IMR-90 (cell line): ENCODE data around the gene TAAR1. TPM values are rescaled to one million over a fixed set of nuclear protein-coding genes. Genes with fewer than 3 reads are reported as not detected.

Experiments used
- ATAC-seq: fragments of 200-7000 bp; cut with Tn5 transposase; 2 replicates; pipeline ENCODE4 v1.9.1; 2020; ENCODE audit warnings: low read depth, mild to moderate bottlenecking, moderate library complexity
- BruUV-seq: library from RNA; stranded (reverse); fragments of 400-500 nt; replicated peaks from 2 replicates; lab custom pipeline; 2021; lab: Mats Ljungman, UMichigan
- CTCF ChIA-PET: fragments of 300-600 bp; formaldehyde crosslinking; extraction: SDS; loops from one replicate; lab custom pipeline; 2021; ENCODE audit warnings: antibody characterized with exemption; lab: Yijun Ruan, JAX
- POLR2A ChIA-PET: fragments of 300-600 bp; sonication (Branson Sonifier 250); formaldehyde crosslinking; loops from one replicate; lab custom pipeline; 2022; ENCODE audit warnings: antibody characterized with exemption; ENCODE audit not compliant: unreplicated experiment; lab: Charles Lee
- DNase-seq: peaks from one replicate; pipeline ENCODE4 v3.0.0; 2013
- H2AFZ ChIP-seq: replicated peaks from 2 replicates; pipeline ENCODE3; 2013; ENCODE audit warnings: low read length, mild to moderate bottlenecking; ENCODE audit not compliant: poor library complexity
- H2AK5ac ChIP-seq: 2 replicates; pipeline ENCODE4 v1.6.1; 2013; ENCODE audit warnings: low read depth, low read length, inconsistent platforms
- H2AK9ac ChIP-seq: replicated peaks from 2 replicates; pipeline ENCODE3; 2013; ENCODE audit warnings: mild to moderate bottlenecking, low read depth, low read length, moderate library complexity; ENCODE audit not compliant: poor library complexity
- H2BK120ac ChIP-seq: 2 replicates; pipeline ENCODE4 v1.6.1; 2013; ENCODE audit warnings: low read depth, low read length, inconsistent platforms
- H2BK15ac ChIP-seq: 3 replicates; pipeline ENCODE4 v1.6.1; 2013; ENCODE audit warnings: low read depth, low read length, inconsistent platforms
- H2BK20ac ChIP-seq: 2 replicates; pipeline ENCODE4 v1.6.1; 2013; ENCODE audit warnings: low read depth, mild to moderate bottlenecking, inconsistent platforms, low read length, moderate library complexity
- H2BK5ac ChIP-seq: 2 replicates; pipeline ENCODE4 v1.6.1; 2013; ENCODE audit warnings: mild to moderate bottlenecking, low read depth, low read length, inconsistent platforms; ENCODE audit not compliant: poor library complexity, severe bottlenecking
- H3K14ac ChIP-seq: replicated peaks from 2 replicates; pipeline ENCODE4 v1.6.1; 2013; ENCODE audit warnings: low read depth, low read length, inconsistent platforms
- H3K18ac ChIP-seq: 2 replicates; pipeline ENCODE4 v1.6.1; 2013; ENCODE audit warnings: low read depth, low read length, control low read depth
- H3K23ac ChIP-seq: 2 replicates; pipeline ENCODE4 v1.6.1; 2013; ENCODE audit warnings: low read depth, low read length, inconsistent platforms
- H3K27ac ChIP-seq: 2 replicates; pipeline ENCODE4 v1.5.1; 2013; ENCODE audit warnings: mild to moderate bottlenecking, control low read depth, low read length; ENCODE audit not compliant: insufficient read depth
- H3K27me3 ChIP-seq: 2 replicates; pipeline ENCODE4 v1.6.1; 2013; ENCODE audit warnings: low read length; ENCODE audit not compliant: control insufficient read depth, insufficient read depth
- H3K36me3 ChIP-seq: 2 replicates; pipeline ENCODE4 v1.6.1; 2013; ENCODE audit warnings: low read length, mixed read lengths; ENCODE audit not compliant: control insufficient read depth, insufficient read depth
- H3K4ac ChIP-seq: 2 replicates; pipeline ENCODE4 v1.6.1; 2013; ENCODE audit warnings: low read depth, low read length, inconsistent platforms
- H3K4me1 ChIP-seq: 2 replicates; pipeline ENCODE4 v1.6.1; 2013; ENCODE audit warnings: low read length, mixed read lengths; ENCODE audit not compliant: control insufficient read depth, insufficient read depth
- H3K4me2 ChIP-seq: 2 replicates; pipeline ENCODE4 v1.6.1; 2013; ENCODE audit warnings: low read depth, mild to moderate bottlenecking, control low read depth, low read length, moderate library complexity
- H3K4me3 ChIP-seq: 2 replicates; pipeline ENCODE4 v1.5.1; 2013; ENCODE audit warnings: low read depth, mild to moderate bottlenecking, control low read depth, low read length, moderate library complexity; ENCODE audit not compliant: insufficient read depth
- H3K56ac ChIP-seq: 2 replicates; pipeline ENCODE4 v1.6.1; 2013; ENCODE audit warnings: low read length, inconsistent platforms; ENCODE audit not compliant: insufficient read depth; ENCODE audit errors: extremely low read depth
- H3K79me1 ChIP-seq, 2 experiments: 2 replicates each; pipeline ENCODE4 v1.6.1; 2013; ENCODE audit warnings: low read length in 2 of 2, inconsistent platforms in 1 of 2, low read depth in 1 of 2
- H3K9ac ChIP-seq: 2 replicates; pipeline ENCODE4 v1.6.1; 2013; ENCODE audit warnings: low read depth, low read length, control low read depth
- H3K9me1 ChIP-seq: 2 replicates; pipeline ENCODE4 v1.6.1; 2013; ENCODE audit warnings: low read length, inconsistent platforms; ENCODE audit not compliant: insufficient read depth
- H3K9me3 ChIP-seq: 2 replicates; pipeline ENCODE4 v1.6.1; 2013; ENCODE audit warnings: low read length; ENCODE audit not compliant: control insufficient read depth, insufficient read depth
- H4K20me1 ChIP-seq: 2 replicates; pipeline ENCODE4 v1.6.1; 2013; ENCODE audit warnings: low read length, inconsistent platforms; ENCODE audit not compliant: insufficient read depth
- H4K5ac ChIP-seq: 2 replicates; pipeline ENCODE4 v1.6.1; 2013; ENCODE audit warnings: mild to moderate bottlenecking, low read depth, low read length, control low read depth
- H4K8ac ChIP-seq, 2 experiments: 2 replicates each; pipeline ENCODE4 v1.6.1; 2013; ENCODE audit warnings: low read depth in 2 of 2, low read length in 2 of 2, control low read depth in 1 of 2, inconsistent platforms in 1 of 2
- H4K91ac ChIP-seq: 2 replicates; pipeline ENCODE4 v1.6.1; 2013; ENCODE audit warnings: low read depth, low read length, inconsistent platforms; ENCODE audit not compliant: insufficient read depth
- BHLHE40 ChIP-seq: fragments of 150-350 bp; IDR thresholded peaks from 2 replicates; pipeline ENCODE4 v1.6.1; 2016; ENCODE audit warnings: mild to moderate bottlenecking, low read depth, low read length
- CEBPB ChIP-seq: IDR thresholded peaks from 2 replicates; pipeline ENCODE4 v1.6.1; 2012; ENCODE audit warnings: low read depth, low read length, improper control_type of control experiment
- MXI1 ChIP-seq: IDR thresholded peaks from 2 replicates; pipeline ENCODE4 v1.6.1; 2012; ENCODE audit warnings: low read depth, mild to moderate bottlenecking, low read length, moderate library complexity, borderline replicate concordance
- NFE2L2 ChIP-seq: fragments of 150-350 bp; IDR thresholded peaks from 2 replicates; pipeline ENCODE4 v1.6.1; 2016; ENCODE audit warnings: low read depth, mild to moderate bottlenecking, low read length
- POLR2A ChIP-seq: IDR thresholded peaks from 2 replicates; pipeline ENCODE4 v1.6.1; 2012; ENCODE audit warnings: mild to moderate bottlenecking, low read depth, low read length
- RAD21 ChIP-seq: IDR thresholded peaks from 2 replicates; pipeline ENCODE4 v1.6.1; 2012; ENCODE audit warnings: low read length, improper control_type of control experiment
- RCOR1 ChIP-seq: IDR thresholded peaks from 2 replicates; pipeline ENCODE4 v1.6.1; 2012; ENCODE audit warnings: mild to moderate bottlenecking, low read length, improper control_type of control experiment; ENCODE audit not compliant: insufficient replicate concordance
- RFX5 ChIP-seq: IDR thresholded peaks from 2 replicates; pipeline ENCODE4 v1.8.0; 2012; ENCODE audit warnings: low read depth, mild to moderate bottlenecking, low read length, moderate library complexity
- SMC3 ChIP-seq: fragments of 150-350 bp; IDR thresholded peaks from 2 replicates; pipeline ENCODE4 v1.6.1; 2016; ENCODE audit warnings: low read depth, mild to moderate bottlenecking, antibody characterized with exemption, low read length, moderate library complexity
- WGBS, 2 experiments: methylation state at CpG; one replicate each; pipeline versions ENCODE4 v1.1.5 to v1.1.7; 2013; ENCODE audit warnings: missing lambda C conversion rate in 2 of 2; ENCODE audit not compliant: insufficient read length in 1 of 2; ENCODE audit errors: extremely low coverage in 2 of 2; 5-methylcytosine and 5-hydroxymethylcytosine counted together
- dilution Hi-C: fragments of 300-500 bp; cut with HindIII; formaldehyde crosslinking; loops from one replicate; pipeline ENCODE4 v1.14.3; 2018; ENCODE audit warnings: low sequenced_read_pairs; ENCODE audit not compliant: unreplicated experiment
- in situ Hi-C: fragments of 300-500 bp; cut with MboI; formaldehyde crosslinking; loops from 3 replicates; pipeline ENCODE4 v1.14.3; 2019; ENCODE audit warnings: low sequenced_read_pairs, inconsistent platforms, mixed read lengths
- intact Hi-C: fragments of 100-400 bp; cut with micrococcal nuclease; formaldehyde crosslinking; loops from 2 replicates; pipeline ENCODE4 v1.10.0; 2022
- polyA plus RNA-seq, 3 experiments: library from polyadenylated mRNA; depleted of rRNA; stranded (reverse); fragments of >200 nt; gene quantifications; 2 replicates each; pipeline ENCODE4 v1.2.3, GENCODE V29; 2012; ENCODE audit warnings: low replicate concordance in 1 of 3
- total RNA-seq: library from RNA; depleted of rRNA; stranded (reverse); fragments of >200 nt; gene quantifications from 2 replicates; pipeline ENCODE4 v1.2.3, GENCODE V29; 2012
- TF ChIP-seq, protein P1 (sequence below): conservative IDR thresholded peaks from 2 replicates; pipeline ENCODE4 v1.5.1; 2012; ENCODE audit warnings: mild to moderate bottlenecking, low read depth, low read length, improper control_type of control experiment
- TF ChIP-seq, protein P2 (sequence below): fragments of 150-350 bp; IDR thresholded peaks from 2 replicates; pipeline ENCODE4 v1.6.1; 2016; ENCODE audit warnings: low read depth, mild to moderate bottlenecking, low read length, moderate library complexity, borderline replicate concordance
- TF ChIP-seq, protein P3 (sequence below): fragments of 150-350 bp; IDR thresholded peaks from 2 replicates; pipeline ENCODE4 v1.6.1; 2017; ENCODE audit warnings: mild to moderate bottlenecking, antibody characterized with exemption, low read length, low read depth

Gene TAAR1
- total and polyA plus RNA-seq, 2 of the 4 experiments (the other 2 are of a cell fraction) = not detected

DNA sequence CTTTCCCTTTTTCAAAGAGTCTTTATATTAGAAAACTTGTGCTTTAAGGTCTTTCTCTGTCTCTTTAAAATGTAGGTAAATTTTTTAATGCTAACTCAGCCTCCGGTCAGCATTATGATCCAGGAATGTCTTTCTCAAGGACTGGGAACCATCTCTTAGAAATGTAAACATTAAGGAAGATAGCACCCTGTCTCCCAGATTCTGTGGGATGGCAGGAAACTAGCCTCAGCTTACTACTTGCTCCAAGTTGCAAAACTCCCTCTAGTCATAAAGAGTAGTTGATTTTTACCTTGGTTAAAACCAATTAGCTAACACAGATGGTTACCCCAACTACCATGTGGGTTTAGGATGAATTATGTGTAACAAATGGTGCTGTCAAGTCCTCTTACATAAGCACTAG, 4.7 kb upstream of the TAAR1 start:
- Histone ChIP-seq H2BK20ac (no peak overlapping the region), H2BK120ac (no peak overlapping the region), H4K20me1 (no peaks in the 10 kb centered on the region), H2AK9ac (no peak overlapping the region), H3K14ac (no peak overlapping the region), H3K79me1 (no peaks in the 10 kb centered on the region), H4K5ac (no peak overlapping the region), H2AFZ (no peak overlapping the region), H3K4me2 (no peak overlapping the region), H3K9me3 (peaks cover 3% of the 10 kb centered on the region; the same call in 1 of the 2 replicates), H3K18ac (no peak overlapping the region), H3K27ac (no peak overlapping the region), H3K23ac (no peak overlapping the region), H2AK5ac (no peak overlapping the region), H3K36me3 (no peaks in the 10 kb centered on the region), H3K56ac (no peak overlapping the region), H3K4ac (no peak overlapping the region), H2BK5ac (no peak overlapping the region), H3K4me1 (no peaks in the 10 kb centered on the region), H3K9me1 (no peaks in the 10 kb centered on the region), H3K27me3 (peaks cover 13% of the 10 kb centered on the region), H4K8ac (no peak overlapping the region), H3K9ac (no peak overlapping the region), H2BK15ac (no peak overlapping the region), H3K4me3 (no peak overlapping the region), H4K91ac (no peak overlapping the region)
- peak; percentile 26 for DNase-seq
- intact Hi-C loops = no loop called here
- dilution Hi-C loops = no loop called here
- ChIA-PET POLR2A (no interaction called here), CTCF (no interaction called here)
- WGBS, 2 experiments = no CpG with 5 or more reads among the region's 1 CpG
- TF ChIP-seq RFX5 (no peak), POLR2A (no peak), SMC3 (no peak), BHLHE40 (no peak), NFE2L2 (no peak), CEBPB (no peak), RCOR1 (no peak), RAD21 (no peak), MXI1 (no peak)
- TF ChIP-seq, protein P1, sequence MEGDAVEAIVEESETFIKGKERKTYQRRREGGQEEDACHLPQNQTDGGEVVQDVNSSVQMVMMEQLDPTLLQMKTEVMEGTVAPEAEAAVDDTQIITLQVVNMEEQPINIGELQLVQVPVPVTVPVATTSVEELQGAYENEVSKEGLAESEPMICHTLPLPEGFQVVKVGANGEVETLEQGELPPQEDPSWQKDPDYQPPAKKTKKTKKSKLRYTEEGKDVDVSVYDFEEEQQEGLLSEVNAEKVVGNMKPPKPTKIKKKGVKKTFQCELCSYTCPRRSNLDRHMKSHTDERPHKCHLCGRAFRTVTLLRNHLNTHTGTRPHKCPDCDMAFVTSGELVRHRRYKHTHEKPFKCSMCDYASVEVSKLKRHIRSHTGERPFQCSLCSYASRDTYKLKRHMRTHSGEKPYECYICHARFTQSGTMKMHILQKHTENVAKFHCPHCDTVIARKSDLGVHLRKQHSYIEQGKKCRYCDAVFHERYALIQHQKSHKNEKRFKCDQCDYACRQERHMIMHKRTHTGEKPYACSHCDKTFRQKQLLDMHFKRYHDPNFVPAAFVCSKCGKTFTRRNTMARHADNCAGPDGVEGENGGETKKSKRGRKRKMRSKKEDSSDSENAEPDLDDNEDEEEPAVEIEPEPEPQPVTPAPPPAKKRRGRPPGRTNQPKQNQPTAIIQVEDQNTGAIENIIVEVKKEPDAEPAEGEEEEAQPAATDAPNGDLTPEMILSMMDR = no peak
- TF ChIP-seq, protein P2, sequence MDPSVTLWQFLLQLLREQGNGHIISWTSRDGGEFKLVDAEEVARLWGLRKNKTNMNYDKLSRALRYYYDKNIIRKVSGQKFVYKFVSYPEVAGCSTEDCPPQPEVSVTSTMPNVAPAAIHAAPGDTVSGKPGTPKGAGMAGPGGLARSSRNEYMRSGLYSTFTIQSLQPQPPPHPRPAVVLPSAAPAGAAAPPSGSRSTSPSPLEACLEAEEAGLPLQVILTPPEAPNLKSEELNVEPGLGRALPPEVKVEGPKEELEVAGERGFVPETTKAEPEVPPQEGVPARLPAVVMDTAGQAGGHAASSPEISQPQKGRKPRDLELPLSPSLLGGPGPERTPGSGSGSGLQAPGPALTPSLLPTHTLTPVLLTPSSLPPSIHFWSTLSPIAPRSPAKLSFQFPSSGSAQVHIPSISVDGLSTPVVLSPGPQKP = no peak
- TF ChIP-seq, protein P3, sequence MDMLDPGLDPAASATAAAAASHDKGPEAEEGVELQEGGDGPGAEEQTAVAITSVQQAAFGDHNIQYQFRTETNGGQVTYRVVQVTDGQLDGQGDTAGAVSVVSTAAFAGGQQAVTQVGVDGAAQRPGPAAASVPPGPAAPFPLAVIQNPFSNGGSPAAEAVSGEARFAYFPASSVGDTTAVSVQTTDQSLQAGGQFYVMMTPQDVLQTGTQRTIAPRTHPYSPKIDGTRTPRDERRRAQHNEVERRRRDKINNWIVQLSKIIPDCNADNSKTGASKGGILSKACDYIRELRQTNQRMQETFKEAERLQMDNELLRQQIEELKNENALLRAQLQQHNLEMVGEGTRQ = no peak
- peak; percentile 40; the same call in 1 of the 2 replicates for ATAC-seq
- no TSS peak for BruUV-seq
- in situ Hi-C loops = loop anchor here (25.0 kb wide), 1 partner anchor 99 kb away; the partner anchor contains the start of gene VNN2
